Mucosa of stomach (tissue), 1 donor: ENCODE data around the gene GNAQ.

Source experiments
- H3K27me3 ChIP-seq: one replicate; pipeline ENCODE4 v1.7.0; 2013; ENCODE audit warnings: mild to moderate bottlenecking, low read length; ENCODE audit not compliant: control insufficient read depth, insufficient read depth
- H3K36me3 ChIP-seq: one replicate; pipeline ENCODE4 v1.7.0; 2013; ENCODE audit warnings: low read length; ENCODE audit not compliant: control insufficient read depth, insufficient read depth
- H3K4me1 ChIP-seq: one replicate; pipeline ENCODE4 v1.7.0; 2013; ENCODE audit warnings: mild to moderate bottlenecking, low read length; ENCODE audit not compliant: control insufficient read depth, insufficient read depth
- H3K4me3 ChIP-seq: one replicate; pipeline ENCODE4 v1.7.0; 2013; ENCODE audit warnings: low read length
- H3K9ac ChIP-seq: one replicate; pipeline ENCODE4 v1.7.0; 2013; ENCODE audit warnings: mild to moderate bottlenecking, low read length, moderate library complexity
- H3K9me3 ChIP-seq: one replicate; pipeline ENCODE4 v1.7.0; 2013; ENCODE audit warnings: mild to moderate bottlenecking, low read length, moderate library complexity; ENCODE audit not compliant: control insufficient read depth
- donor health status: Pancreatic carcinoma.

The GNAQ gene

DNA sequence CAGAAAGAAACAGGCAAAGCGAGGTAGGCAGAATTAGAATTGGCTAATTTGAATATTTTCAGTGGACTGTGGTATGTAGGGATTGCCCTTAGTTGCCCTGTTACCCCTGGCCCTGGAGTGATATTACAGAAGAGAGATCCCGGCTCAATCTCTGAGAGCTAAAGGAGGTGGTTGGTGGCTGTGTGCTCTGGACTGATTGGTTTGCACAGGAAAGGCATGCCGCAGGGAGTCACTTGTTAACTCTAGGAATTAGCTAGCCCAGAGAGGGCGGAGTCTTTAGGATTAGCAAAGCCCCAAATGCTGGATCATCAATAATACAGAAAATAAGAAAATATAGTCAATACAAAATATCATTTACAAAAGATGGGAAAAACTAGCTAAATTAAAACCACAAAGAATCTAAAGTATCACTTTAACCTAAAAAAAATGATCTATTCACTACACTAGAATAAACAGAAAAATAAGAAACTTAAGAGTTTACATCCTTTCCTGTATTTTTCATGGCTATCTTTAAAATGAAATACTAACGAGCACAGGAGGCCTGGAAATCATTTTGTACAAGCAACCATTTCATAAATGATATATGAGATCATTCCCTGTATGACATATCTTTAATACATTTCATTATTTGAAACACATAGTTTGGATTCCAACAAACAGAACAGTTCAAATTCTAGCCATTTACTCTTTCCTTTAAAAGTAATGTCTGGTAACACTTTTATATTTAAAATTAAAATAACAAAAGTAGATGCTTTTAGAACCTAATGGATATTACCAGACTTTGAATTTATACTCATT is 71.1 kb downstream of the GNAQ start:
- H3K9me3 ChIP-seq = no peaks in the 10 kb centered on the region
- no peaks in the 10 kb centered on the region for H3K27me3 ChIP-seq
- peaks cover 12% of the 10 kb centered on the region for H3K4me1 ChIP-seq
- no peaks in the 10 kb centered on the region for H3K36me3 ChIP-seq
- H3K4me3 ChIP-seq = no peak overlapping the region
- H3K9ac ChIP-seq = no peak overlapping the region

DNA sequence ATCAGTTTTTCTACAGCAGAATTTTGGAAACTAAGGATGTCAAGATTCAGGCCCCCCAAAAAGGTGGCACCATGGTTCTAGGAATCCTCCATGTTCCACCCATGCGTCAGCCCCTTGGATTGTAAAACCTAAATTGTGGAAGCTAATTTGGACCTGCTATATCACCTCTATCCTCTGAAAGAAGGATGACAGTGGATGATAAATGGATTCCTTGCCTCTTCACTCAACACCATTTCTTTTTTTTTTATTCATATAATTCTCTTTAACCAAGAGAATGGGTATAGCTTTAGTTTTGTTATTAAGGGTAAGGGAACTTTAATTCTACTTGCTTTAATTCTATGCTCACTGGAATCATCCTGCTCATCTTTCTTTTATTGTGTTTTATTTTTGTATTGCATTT is 71.8 kb downstream of the GNAQ start:
- Histone ChIP-seq H3K4me3 (no peak overlapping the region), H3K4me1 (peaks cover 6% of the 10 kb centered on the region)

DNA sequence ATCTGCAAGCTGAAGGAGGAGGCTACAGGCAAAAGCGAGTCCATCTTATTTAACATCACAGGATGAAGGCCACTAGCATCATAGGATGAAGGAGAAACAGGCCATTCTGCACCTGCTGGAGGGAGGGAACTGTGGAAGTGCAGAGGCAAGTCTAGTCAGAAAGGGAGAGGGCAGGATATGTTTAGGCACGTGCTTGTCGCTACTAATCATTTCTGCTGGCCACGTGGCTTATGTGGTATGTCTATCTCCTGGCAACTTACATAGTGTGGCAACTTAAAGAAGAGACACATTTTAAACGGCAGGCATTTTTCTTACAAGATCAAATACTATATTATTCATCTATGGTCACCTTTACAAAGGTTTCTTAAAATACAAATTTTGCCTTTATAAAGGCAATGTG is 74.0 kb downstream of the GNAQ start:
- no peaks in the 10 kb centered on the region for H3K27me3 ChIP-seq
- peaks cover 20% of the 10 kb centered on the region for H3K4me1 ChIP-seq
- H3K9ac ChIP-seq = no peak overlapping the region

More for the DNA sequence above, 71.8 kb downstream of the GNAQ start:
- H3K27me3 ChIP-seq = no peaks in the 10 kb centered on the region
- H3K9ac ChIP-seq = no peak overlapping the region
- H3K36me3 ChIP-seq = no peaks in the 10 kb centered on the region
- H3K9me3 ChIP-seq = no peaks in the 10 kb centered on the region

GRCh38 chr9:77956555-77956954 is 75.1 kb downstream of the GNAQ start:
- H3K27me3 ChIP-seq = no peaks in the 10 kb centered on the region
- no peaks in the 10 kb centered on the region for H3K36me3 ChIP-seq
- H3K9ac ChIP-seq = no peak overlapping the region
- H3K4me1 ChIP-seq = peaks cover 23% of the 10 kb centered on the region
- H3K4me3 ChIP-seq = no peak overlapping the region
- H3K9me3 ChIP-seq = no peaks in the 10 kb centered on the region

More for the DNA sequence above, 74.0 kb downstream of the GNAQ start:
- Histone ChIP-seq H3K36me3 (no peaks in the 10 kb centered on the region), H3K4me3 (no peak overlapping the region), H3K9me3 (no peaks in the 10 kb centered on the region)

- Histone ChIP-seq H3K9ac (no peak overlapping the region), H3K4me1 (peaks cover 26% of the 10 kb centered on the region), H3K27me3 (no peaks in the 10 kb centered on the region), H3K36me3 (no peaks in the 10 kb centered on the region), H3K4me3 (no peak overlapping the region), H3K9me3 (no peaks in the 10 kb centered on the region)
Measured at GRCh38 chr9:77954666-77955015, 77.0 kb downstream of the GNAQ start.

DNA sequence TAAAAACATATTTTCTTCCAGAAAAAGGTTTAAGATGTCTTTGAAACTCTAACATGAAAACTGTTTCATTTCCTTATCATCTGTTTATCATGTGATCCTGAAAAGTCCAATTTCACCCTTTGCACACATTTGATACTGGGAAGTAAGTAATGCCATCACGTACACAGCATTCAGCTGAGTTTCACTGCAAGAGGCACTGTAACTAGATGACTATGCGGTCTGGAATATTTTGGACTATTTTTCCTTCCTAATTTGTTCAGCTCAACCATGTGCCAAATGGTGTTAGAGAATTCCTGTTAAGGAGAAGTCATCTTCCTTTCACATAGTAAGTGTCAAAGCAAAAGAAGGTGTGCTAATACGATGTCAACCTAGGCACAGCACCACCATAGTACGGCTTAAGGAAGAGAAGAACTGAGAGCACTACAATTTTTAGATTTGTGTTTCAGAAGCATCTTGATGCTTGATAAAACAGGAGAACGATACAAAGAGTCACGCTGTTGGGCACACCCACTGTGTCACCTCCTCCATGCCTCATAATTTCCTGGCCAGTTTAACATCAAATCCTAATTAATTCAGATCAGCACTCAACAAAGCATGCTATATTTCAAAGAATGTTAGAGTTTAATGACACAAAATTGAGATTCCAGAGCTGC is 77.5 kb downstream of the GNAQ start:
- no peak overlapping the region for H3K9ac ChIP-seq
- no peaks in the 10 kb centered on the region for H3K27me3 ChIP-seq
- H3K4me3 ChIP-seq = no peak overlapping the region
- peaks cover 26% of the 10 kb centered on the region for H3K4me1 ChIP-seq
- H3K9me3 ChIP-seq = no peaks in the 10 kb centered on the region
- no peaks in the 10 kb centered on the region for H3K36me3 ChIP-seq

DNA sequence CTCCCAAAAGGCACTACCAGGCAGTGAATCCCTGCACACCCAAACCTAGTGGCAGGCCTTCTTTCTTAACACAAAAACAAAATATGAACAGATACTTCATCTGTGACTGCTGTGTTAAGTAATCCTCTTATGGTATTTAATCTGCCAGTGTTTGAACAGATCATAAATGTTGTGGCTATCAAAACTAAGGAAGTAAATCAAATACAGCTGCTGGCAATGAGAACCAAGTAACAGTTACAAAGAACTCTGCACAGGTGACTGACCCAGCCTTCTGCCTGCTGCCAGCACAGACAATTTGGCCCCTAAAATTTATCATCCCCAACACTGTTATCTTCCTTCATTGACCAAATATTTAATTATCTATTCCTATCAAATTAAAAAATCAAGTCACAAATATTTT is 78.0 kb downstream of the GNAQ start:
- H3K9ac ChIP-seq = no peak overlapping the region
- no peak overlapping the region for H3K4me3 ChIP-seq
- H3K9me3 ChIP-seq = no peaks in the 10 kb centered on the region
- H3K27me3 ChIP-seq = no peaks in the 10 kb centered on the region
- no peaks in the 10 kb centered on the region for H3K36me3 ChIP-seq
- peaks cover 26% of the 10 kb centered on the region for H3K4me1 ChIP-seq

- Histone ChIP-seq H3K27me3 (no peaks in the 10 kb centered on the region), H3K4me3 (no peak overlapping the region), H3K9me3 (no peaks in the 10 kb centered on the region), H3K4me1 (peaks cover 26% of the 10 kb centered on the region), H3K9ac (no peak overlapping the region), H3K36me3 (no peaks in the 10 kb centered on the region)
Measured at GRCh38 chr9:77952635-77953328, 78.8 kb downstream of the GNAQ start.

DNA sequence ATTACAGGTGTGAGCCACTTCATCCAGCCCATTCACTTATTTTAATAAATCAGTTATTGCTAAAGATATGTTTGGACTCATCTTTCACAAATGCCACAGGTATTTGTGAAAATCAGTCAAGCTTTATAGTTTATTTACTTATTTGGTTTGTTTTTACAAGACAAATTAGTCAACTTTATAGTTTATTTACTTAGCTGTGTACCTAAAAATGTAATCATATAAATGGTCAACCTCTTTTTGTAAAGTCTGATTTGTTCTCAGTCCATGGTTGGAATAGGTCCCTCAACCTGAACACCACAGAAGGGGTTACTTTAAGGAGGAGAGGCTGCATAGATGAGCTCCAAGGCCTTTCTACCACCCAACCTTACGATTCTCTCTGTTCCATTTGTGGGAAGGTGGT is 80.2 kb downstream of the GNAQ start:
- Histone ChIP-seq H3K9me3 (no peaks in the 10 kb centered on the region), H3K4me1 (peaks cover 39% of the 10 kb centered on the region), H3K9ac (no peak overlapping the region), H3K27me3 (no peaks in the 10 kb centered on the region), H3K4me3 (no peak overlapping the region), H3K36me3 (no peaks in the 10 kb centered on the region)

GRCh38 chr9:77949751-77950436 is 81.7 kb downstream of the GNAQ start:
- H3K9me3 ChIP-seq = no peaks in the 10 kb centered on the region
- peaks cover 54% of the 10 kb centered on the region for H3K4me1 ChIP-seq
- H3K27me3 ChIP-seq = no peaks in the 10 kb centered on the region
- no peak overlapping the region for H3K4me3 ChIP-seq
- H3K36me3 ChIP-seq = no peaks in the 10 kb centered on the region
- no peak overlapping the region for H3K9ac ChIP-seq

GRCh38 chr9:77947651-77948050 is 84.0 kb downstream of the GNAQ start:
- Histone ChIP-seq H3K36me3 (no peaks in the 10 kb centered on the region), H3K27me3 (no peaks in the 10 kb centered on the region), H3K9ac (no peak overlapping the region), H3K9me3 (no peaks in the 10 kb centered on the region), H3K4me3 (no peak overlapping the region), H3K4me1 (peaks cover 60% of the 10 kb centered on the region)
